ENCODE results near the gene PRMT7. TPM values are rescaled to one million over a fixed set of nuclear protein-coding genes. Genes with fewer than 3 reads are reported as not detected.

PRMT7 gene
- total and polyA plus RNA-seq, 10 donors = 25.0 to 66.4 (median 42.0) TPM

DNA sequence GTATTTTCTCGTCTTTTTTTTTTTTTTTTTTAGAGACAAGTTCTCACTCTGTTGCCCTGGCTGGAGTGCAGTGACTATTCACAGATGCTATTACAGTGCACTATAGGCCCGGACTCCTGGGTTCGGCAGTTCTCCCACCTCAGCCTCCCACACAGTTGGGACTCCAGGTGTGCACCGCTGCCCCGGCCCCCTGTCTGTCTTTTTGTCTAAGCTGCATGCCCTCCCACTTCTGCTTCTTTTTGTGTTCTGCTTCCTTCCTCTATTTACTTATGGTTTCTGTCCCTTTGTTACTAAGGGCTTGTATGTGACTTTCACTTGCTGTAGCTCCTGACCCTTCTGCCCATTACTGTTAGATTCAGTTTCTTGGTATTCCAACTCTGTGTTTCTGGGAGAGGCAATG is 26.0 kb upstream of the PRMT7 start:
- no peaks in the 10 kb centered on the region for H3K27me3 ChIP-seq (replicated peaks in 1 of 7)
- intact Hi-C loops (cut with DNase I; ENCODE audit: low total_unique reads) = no loop called here
- TF ChIP-seq, protein P1, sequence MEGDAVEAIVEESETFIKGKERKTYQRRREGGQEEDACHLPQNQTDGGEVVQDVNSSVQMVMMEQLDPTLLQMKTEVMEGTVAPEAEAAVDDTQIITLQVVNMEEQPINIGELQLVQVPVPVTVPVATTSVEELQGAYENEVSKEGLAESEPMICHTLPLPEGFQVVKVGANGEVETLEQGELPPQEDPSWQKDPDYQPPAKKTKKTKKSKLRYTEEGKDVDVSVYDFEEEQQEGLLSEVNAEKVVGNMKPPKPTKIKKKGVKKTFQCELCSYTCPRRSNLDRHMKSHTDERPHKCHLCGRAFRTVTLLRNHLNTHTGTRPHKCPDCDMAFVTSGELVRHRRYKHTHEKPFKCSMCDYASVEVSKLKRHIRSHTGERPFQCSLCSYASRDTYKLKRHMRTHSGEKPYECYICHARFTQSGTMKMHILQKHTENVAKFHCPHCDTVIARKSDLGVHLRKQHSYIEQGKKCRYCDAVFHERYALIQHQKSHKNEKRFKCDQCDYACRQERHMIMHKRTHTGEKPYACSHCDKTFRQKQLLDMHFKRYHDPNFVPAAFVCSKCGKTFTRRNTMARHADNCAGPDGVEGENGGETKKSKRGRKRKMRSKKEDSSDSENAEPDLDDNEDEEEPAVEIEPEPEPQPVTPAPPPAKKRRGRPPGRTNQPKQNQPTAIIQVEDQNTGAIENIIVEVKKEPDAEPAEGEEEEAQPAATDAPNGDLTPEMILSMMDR (IDR thresholded peaks at IDR 0.05 in 8 of 11, conservative IDR thresholded peaks at IDR 0.05 in 3 of 11) = peak in 1 of 11 experiments; percentile 7
- peak in 2 of 3 donors; percentile 50 to 67 for TF ChIP-seq POLR2AphosphoS5 (IDR thresholded peaks at IDR 0.05)
- no peak for TF ChIP-seq POLR2A (IDR thresholded peaks at IDR 0.05)
- H3K36me3 ChIP-seq = peaks cover 0 to 53% (median 3%) of the 10 kb centered on the region in 6 donors
- WGBS, 5 donors = 9 to 27% (median 13%) methylated on average over 5 of the region's 5 CpGs
- H3K4me1 ChIP-seq = peaks cover 66 to 100% (median 77%) of the 10 kb centered on the region in 6 donors
- H3K4me3 ChIP-seq = peak overlapping the region in 2 of 8 donors; percentile 4 to 52
- H3K9me3 ChIP-seq = no peaks in the 10 kb centered on the region
- DNase-seq = peak; percentile 89
- H3K27ac ChIP-seq = peak overlapping the region; percentile 64 to 92 (median 82)

DNA sequence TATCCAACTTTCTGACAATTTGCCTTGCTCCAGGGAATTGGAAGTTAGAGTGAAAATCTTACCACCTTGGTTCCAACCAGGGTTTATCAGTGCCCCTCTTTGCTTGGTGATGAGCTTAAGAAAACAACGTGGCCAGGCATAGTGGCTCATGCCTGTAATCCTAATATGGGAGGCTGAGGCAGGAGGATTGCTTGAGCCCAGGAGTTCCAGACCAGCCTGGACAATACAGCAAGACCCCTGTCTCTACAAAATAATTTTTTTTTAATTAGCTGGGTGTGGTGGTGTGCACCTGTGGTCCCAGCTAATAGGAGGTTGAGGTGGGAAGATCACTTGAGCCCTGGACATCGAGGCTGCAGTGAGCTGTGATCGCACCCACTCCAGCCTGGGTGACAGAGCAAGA is 25.1 kb upstream of the PRMT7 start:
- peak overlapping the region in 3 of 8 donors; percentile 3 to 52 (median 8) for H3K4me3 ChIP-seq
- DNase-seq = no peak
- 59 to 74% (median 68%) methylated on average over 3 of the region's 3 CpGs for WGBS, 5 donors
- H3K36me3 ChIP-seq = peaks cover 0 to 58% (median 6%) of the 10 kb centered on the region in 6 donors
- peak overlapping the region; percentile 64 to 92 (median 82) for H3K27ac ChIP-seq
- H3K9me3 ChIP-seq = no peaks in the 10 kb centered on the region
- TF ChIP-seq, protein P1 (IDR thresholded peaks at IDR 0.05 in 8 of 11, conservative IDR thresholded peaks at IDR 0.05 in 3 of 11) = no peak
- no peak for TF ChIP-seq POLR2AphosphoS5 (IDR thresholded peaks at IDR 0.05)
- intact Hi-C loops (cut with DNase I; ENCODE audit: low total_unique reads) = no loop called here
- peaks cover 74 to 100% (median 86%) of the 10 kb centered on the region in 6 donors for H3K4me1 ChIP-seq
- H3K27me3 ChIP-seq (replicated peaks in 1 of 7) = no peaks in the 10 kb centered on the region

DNA sequence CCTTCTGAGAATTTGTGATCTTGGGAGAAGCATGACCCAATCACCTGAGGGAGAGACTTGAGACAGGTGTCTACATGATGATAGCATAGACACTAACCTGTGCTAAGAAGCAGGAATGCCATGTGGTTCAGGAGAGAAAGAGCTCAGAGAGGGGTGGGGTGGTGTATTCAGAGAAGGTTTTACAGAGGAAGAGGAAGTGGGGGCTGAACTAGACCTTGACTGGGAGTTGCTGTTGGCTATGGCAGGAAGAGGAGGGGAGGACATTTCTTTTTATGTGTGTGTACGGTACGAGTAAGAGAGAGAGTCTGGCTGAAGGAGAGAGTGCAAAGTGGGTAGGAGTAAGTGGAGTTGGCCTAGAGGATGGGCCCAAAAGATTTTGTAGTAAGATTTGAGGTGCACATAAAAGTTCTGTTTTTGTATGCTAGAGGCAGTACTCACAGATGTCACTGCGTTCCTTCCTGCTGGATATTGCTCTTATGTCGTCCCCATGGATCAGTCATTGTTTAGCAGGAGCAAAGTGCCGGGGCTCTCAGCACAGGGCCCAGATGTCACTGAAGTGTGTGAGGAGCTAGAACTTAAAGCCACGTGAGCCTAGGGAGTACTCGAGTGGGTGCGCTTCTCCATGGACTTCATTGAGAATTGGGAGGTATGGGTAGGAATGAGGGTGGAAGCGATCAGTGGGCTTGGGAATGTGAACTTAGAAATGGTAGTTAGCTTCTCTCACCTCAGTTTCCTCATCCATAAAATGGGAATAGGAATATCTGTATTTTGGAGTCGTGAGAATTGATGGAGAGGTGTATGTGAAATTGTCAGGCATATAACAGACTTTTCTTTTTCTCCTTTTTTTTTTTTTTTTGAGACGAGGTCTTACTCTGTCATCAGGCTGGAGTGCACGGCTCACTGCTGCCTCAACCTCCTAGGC is 24.4 kb upstream of the PRMT7 start:
- peak overlapping the region in 4 of 8 donors; percentile 3 to 52 (median 7) for H3K4me3 ChIP-seq
- peaks cover 0 to 58% (median 12%) of the 10 kb centered on the region in 6 donors for H3K36me3 ChIP-seq
- 50 to 69% (median 53%) methylated on average over 12 of the region's 12 CpGs for WGBS, 5 donors
- intact Hi-C loops (cut with DNase I; ENCODE audit: low total_unique reads) = no loop called here
- H3K4me1 ChIP-seq = peaks cover 78 to 100% (median 87%) of the 10 kb centered on the region in 6 donors
- DNase-seq = no peak
- no peaks in the 10 kb centered on the region for H3K27me3 ChIP-seq (replicated peaks in 1 of 7)
- TF ChIP-seq POLR2AphosphoS5 (IDR thresholded peaks at IDR 0.05) = peak in 1 of 3 donors; percentile 73
- TF ChIP-seq, protein P1 (IDR thresholded peaks at IDR 0.05 in 8 of 11, conservative IDR thresholded peaks at IDR 0.05 in 3 of 11) = no peak
- H3K9me3 ChIP-seq = no peaks in the 10 kb centered on the region
- H3K27ac ChIP-seq = peak overlapping the region; percentile 64 to 92 (median 82)
